HG03378 (cell line): Measurements from ENCODE around the gene SLC13A4.
A peak's percentile ranks its signal among the peaks of the same experiment; 100 is the strongest.
"Not testable (repeated sequence)": the region's sequence is repeated elsewhere in the genome, so short reads cannot be mapped to it uniquely, and the experiment has no call there.

Source experiments
- ATAC-seq: cut with Tn5 transposase; IDR thresholded peaks from one replicate; pipeline ENCODE4 v1.9.1; 2021; ENCODE audit warnings: mild to moderate bottlenecking, moderate library complexity; ENCODE audit not compliant: unreplicated experiment

The SLC13A4 gene

GRCh38 chr7:135704074-135704473 is 23.9 kb downstream of the SLC13A4 start:
- no peak for ATAC-seq

DNA sequence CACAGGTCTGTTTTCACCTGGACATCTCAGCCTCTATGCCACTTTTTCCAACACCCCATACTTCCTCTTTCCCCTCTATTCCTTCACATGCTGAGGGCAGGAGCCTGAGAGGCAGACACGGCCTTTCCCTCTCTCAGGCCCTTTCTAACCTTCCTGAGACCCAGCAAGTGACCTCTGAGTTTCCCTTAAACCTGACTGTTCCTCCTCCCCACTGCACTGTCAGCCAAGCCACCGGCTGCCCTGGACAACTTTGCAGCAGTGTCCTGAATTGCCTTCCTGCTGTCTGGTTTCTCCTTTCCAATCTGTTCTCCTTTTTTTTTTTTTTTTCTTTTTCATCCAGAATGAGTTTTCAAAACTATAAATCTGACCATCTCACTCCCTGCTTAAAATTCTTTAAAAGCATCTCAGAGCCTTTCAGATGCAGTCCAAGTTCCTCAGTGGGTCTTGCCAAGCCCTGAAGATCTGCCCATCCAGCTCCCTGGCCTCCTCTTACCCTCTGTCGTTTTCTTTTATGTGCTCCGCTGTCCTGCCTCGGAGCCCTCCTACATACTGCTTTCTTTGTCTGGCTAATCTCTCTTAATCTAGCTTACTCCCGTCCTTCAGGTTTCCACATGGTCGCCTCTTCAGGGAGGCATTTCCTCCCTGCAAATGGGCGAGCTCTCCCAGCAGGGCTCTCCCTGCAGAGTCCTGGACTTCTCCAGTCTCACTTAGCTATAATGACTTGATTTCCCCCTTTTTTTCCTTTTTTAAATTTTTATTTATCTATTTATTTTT is 30.5 kb downstream of the SLC13A4 start:
- ATAC-seq, result no peak

DNA sequence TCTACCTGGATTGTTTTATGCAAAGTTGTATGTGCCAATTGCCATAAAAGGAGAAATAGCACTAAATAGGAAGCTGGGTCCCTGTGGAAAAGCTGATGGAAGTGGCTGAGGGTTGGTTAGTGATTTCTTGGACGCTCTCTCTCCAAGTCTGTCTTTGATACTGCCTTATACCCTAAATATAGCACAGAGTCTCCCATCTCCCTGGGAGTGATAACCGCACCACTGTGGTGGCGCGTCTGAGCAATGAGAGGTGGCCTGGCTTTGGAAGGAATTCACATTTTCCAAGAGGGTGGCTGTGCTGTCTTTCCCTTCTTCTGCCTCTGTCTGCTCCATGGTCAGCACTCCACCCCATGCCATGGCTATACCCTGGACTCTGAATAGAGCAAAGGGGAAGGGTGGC is 34.4 kb downstream of the SLC13A4 start:
- no peak for ATAC-seq

DNA sequence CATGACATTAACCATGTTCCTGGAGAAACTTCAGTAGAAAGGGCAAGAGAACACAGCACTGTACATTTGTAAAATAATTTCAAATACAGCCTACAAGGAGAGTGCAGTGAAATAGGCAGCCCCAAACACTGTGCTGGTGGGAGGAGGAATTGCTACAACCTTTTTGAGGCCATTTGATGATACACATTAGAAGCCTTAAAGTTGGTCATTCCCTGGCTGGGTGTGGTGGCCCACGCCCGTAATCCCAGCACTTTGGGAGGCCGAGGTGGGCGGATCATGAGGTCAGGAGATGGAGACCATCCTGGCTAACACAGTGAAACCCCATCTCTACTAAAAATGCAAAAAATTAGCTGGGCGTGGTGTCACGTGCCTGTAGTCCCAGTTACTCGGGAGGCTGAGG is 35.4 kb downstream of the SLC13A4 start:
- not testable (repeated sequence) for ATAC-seq

- ATAC-seq, result no peak
These were observed 35.9 kb downstream of the SLC13A4 start for GRCh38 chr7:135692055-135692454.

- ATAC-seq, result no peak
These were observed 37.4 kb downstream of the SLC13A4 start for GRCh38 chr7:135690566-135690965.

GRCh38 chr7:135687466-135687865 is 40.5 kb downstream of the SLC13A4 start:
- no peak for ATAC-seq

DNA sequence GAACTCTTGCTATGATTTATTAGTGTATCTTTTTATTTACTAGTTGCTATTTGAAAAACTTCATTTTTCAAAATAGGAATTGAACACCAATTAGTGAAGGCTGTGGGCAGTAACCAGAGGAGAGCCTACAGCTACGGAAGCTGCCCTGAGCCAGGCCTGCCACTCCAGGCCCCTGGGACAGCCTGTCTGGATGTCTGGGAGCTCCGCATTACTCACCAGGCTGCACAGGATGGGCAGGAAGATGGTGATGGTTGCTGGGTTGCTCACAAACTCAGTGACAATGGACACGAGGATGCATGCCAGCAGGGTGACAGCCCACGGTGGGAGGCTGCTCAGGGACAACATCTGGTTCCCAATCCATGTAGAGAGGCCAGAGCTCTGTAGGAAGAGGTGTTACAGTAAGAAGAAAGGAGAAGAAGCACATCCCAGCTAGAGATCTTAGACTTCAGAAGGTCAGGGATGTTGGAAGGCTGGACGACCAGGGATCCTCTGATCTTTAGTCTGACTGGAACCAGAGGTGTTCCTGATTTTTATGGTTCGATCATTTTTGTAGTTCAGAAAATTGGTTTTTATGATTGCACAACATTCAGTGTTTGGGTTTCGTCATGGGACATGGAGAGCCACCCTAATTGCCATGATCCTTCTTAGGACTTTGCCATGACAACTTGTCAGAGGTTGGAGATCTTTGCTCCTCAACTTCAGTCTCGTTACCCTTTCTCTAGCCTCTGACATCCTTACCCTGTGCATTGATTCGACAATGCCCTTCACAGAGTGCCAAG is 42.5 kb downstream of the SLC13A4 start:
- ATAC-seq, result no peak

DNA sequence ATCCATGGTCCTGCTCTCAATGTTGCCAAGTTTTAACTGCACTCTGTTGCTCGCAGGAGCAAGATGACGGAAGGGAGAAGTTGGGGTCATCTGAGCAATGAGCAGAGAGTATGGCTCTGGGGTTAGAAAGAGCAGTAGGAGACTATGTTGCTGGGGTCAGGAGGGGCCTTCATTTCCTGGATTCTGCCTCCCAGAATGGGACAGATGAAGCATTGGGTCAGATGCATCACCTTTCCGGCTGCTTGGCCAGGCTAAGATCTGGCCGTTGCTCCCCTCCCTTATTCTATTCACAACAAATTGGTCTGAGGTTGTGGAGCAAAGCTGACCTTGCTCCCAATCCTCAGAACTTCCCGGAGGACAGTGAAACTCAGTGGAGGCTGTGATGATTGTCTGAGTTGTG is 43.3 kb downstream of the SLC13A4 start:
- no peak for ATAC-seq

GRCh38 chr7:135684136-135684535 is 43.9 kb downstream of the SLC13A4 start:
- no peak for ATAC-seq

DNA sequence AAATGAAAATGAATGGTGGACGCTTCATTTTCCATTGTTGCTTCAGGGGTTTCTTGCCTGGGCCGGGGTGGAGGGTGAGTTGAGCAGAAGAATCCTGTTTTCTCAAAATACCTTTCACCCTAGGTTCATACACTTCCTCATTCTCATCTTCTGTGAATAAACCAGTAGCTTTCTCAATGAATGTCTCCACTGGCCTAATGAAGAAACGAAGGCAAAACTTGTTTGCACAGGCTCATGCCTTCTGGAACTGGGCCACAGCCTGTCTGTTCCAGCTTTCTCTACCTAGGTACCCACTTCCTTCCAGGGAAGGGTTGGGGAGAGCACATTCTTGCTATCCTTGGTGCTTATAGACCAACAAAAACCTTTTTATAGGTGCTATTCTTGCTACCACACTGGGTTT is 44.4 kb downstream of the SLC13A4 start:
- no peak for ATAC-seq

- no peak for ATAC-seq
These were observed 45.8 kb downstream of the SLC13A4 start for GRCh38 chr7:135682191-135682590.

GRCh38 chr7:135681762-135682161 is 46.2 kb downstream of the SLC13A4 start:
- ATAC-seq, result no peak

- ATAC-seq, result no peak
These were observed 49.1 kb downstream of the SLC13A4 start for GRCh38 chr7:135678612-135679575.

DNA sequence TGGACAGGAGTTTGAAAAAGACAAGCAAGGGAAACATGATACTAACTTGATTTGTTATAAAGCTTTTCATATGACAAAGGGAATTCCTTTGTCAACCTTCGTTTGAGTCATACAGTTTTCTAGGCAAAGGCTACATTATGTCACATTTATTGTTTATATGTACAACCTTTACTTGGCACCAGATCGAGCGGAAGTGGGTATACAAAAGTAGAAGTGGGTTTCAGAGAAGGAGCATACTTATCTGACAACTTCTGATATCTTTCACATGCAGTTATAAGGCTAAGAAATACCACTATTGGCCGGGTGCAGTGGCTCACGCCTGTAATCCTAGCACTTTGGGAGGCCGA is 54.7 kb downstream of the SLC13A4 start:
- ATAC-seq, result no peak

- ATAC-seq, result peak; percentile 80
These were observed 55.2 kb downstream of the SLC13A4 start for GRCh38 chr7:135672560-135673359.

GRCh38 chr7:135670179-135670578 is 57.8 kb downstream of the SLC13A4 start:
- no peak for ATAC-seq

- no peak for ATAC-seq
These were observed 58.2 kb downstream of the SLC13A4 start for GRCh38 chr7:135669774-135670173.

DNA sequence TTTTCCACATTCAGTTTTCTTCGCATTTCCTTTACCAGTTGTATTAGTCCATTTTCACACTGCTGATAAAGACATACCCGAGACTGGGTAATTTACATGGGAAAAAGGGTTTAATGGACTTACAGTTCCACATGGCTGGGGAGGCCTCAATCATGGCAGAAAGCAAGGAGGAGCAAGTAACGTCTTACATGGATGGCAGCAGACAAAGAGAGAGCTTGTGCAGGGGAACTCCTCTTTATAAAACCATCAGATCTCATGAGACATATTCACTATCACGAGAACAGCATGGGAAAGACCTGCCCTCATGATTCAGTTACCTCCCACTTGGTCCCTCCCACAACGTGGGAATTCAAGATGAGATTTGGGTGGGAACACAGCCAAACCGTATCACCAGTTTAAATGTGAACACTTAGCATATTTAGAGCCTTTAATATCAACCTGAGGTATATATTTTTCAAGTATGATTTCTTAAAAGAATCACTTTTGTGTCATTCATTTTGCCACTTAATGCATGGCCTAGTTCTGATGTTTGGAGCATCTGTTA is 59.1 kb downstream of the SLC13A4 start:
- not testable (repeated sequence) for ATAC-seq

DNA sequence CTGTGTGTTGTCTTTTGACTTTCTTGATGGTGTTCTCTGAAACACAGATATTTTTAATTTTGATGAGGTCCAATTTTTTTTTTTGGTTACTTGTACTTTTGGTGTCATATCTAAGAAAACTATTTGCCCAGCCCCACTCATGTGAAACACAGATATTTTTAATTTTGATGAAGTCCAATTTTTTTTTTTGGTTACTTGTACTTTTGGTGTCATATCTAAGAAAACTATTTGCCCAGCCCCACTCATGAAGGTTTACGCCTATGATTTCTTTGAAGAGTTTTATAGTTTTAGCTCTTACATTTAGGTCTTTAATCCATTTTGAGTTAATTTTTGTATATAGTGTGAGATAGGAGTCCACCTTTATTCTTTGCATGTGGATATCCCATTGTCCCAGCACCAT is 60.4 kb downstream of the SLC13A4 start:
- ATAC-seq, result not testable (repeated sequence)
